HG02678 (cell line): ENCODE measurements around the gene TMEM170A.
A peak's percentile ranks its signal among the peaks of the same experiment; 100 is the strongest.

Experiments
- ATAC-seq: cut with Tn5 transposase; IDR thresholded peaks from one replicate; pipeline ENCODE4 v1.9.1; 2021; ENCODE audit warnings: mild to moderate bottlenecking, moderate library complexity; ENCODE audit not compliant: unreplicated experiment

Gene TMEM170A

DNA sequence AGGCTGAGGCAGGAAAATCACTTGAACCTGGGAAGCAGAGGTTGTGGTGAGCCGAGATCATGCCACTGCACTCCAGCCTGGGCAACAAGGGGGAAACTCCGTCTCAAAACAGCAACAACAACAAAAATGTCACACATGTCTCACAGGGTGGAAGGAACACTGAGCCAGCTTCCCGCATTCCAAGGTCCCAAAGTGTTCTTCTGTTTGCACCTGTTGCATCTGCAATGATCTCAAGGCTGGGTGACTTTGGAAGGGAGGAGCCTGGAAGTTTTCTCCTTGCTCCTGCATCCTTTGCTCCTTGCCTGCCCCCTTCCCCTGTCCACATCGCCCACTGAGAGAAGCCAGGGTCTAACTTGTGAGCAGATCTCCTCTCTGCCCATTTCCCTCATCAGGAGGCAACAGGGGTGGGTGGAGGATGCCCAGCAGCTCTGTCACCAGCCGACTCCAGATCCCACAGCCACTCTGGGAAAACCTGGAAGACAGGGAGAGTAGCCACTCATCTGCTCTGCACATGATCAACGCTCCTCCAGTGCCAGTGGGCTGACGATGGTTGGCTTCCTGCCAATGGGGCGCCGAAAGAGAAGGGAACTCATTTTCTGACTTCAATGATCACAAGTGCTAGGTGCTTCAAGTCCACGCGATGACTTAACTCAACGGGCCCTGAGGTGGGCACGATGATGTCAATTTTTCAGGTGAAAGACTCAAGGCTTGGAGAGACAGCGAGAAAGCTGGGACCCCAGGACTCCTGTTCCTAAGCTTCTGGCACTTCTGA lies 18.1 kb upstream of the TMEM170A start:
- no peak for ATAC-seq

DNA sequence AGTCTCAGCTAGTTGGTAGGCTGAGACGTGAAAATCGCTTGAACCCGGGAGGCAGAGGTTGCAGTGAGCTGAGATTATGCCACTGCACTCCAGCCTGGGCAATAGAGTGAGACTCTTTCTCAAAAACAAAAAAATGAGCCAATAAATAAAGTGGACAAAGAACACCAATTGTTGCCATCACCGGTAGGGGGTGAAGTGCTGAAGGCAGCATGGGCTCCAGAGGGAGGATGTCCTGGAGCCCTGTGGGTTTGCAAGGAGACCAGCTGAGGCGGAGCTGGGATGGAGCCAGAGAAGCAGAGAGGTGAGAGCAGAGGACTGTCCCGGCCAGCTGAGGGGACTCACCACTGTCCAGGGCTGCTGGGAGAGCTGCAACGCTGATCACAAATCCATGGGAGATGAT lies 17.0 kb upstream of the TMEM170A start:
- ATAC-seq, result no peak

DNA sequence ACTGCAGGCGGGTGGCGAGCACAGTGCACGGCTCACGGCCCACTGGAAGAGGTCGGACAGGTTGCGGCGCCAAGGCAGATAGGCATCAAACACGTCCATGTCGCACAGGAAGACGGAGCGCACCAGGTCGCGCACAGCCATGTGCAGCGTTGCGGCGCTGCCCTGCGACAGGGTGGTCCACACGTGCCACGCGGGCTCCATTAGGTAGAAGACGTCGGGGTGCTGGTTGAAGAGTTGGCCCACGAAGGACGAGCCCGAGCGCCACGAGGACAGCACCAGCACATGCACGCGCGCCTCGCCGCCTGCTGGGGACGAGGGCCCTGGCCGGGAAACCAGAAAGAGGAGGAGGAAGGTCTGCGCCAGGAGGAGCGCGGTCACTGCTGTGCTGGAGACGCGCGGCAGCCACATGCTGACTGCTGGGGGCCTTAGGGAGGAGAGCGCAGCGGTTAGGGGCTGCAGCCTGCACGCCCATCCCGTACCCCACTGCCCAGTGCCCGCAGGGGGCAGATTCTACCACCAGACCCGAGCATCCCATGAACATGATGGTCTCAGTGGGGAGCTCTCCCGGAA lies 15.0 kb upstream of the TMEM170A start:
- ATAC-seq, result no peak

DNA sequence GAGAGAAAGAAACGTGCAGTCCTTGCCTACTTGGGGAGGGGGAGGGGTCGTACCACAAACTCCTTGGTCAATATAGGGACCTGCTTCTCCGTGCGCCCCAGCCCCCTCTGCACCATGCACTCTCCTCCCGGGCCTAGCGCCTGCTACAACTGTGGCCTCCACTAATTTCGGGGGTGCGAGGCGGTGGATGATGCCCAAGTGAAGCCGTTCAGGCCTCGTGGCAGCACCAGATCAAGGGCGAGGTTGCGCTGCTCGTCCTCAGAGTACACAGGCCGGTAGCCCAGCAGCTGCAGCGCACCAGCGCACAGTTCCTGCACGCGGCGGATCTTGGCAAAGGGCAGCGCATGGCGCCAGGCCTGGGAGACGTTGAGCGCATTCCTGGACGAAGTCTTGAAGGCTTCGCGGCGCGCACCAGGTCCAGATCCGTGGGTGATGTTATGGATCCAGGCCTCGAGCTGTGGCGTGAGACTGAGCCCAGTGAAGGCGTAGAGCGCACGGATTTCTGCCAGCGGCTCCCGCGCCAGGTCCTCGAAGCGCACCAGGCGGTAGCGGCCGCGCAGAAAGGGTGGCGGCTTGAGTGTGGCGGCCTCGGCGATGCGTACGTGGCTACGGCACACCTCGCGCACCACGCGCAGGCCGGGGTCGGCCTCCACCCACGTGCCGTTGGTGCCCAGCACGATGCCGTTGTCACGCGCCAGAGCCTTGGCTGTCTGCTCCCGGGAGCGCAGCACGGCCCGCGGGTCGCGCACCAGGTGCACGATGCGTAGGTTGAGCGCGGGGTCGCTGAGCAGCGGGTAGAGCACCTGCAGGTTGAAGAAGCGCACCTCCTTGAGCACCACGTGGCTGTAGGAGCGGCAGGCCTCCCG lies 14.2 kb upstream of the TMEM170A start:
- no peak for ATAC-seq

DNA sequence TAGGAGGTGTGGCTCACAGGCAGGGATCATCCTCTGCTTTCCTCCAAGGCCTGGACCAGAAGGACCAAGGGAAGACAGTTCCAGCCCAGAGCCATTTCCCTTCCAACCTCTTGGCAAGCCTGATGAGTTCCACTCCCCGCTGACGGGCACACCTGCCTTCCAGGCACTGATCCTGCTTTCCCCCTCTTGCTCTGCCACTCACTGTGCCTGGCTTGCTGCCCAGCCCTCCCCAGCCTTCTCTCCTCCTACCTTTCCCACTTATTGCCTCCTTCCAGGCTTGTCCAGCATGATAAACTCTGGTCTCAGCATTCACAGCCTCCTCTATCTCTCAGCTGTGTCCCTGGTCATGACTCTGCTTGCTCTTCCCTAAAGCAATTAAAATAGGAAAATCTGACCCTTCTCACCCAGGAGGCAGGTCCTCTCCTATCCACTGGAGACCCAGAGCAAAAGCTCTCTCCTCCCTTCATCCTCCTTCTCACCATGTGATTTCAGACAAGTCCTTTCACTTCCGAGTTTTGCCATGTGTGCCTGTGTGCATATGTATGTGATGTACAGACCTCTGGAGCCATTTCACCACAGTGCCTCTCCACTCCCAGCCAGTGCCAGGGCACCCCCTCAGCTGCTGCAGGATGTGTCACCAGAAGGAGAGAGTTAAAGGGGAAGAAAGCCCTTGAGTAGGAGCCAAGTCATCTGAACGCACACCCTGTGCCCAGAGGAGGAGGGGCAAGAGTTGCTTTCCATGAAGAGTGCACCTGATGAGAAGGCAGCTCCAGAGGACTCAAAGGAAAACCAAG lies 13.4 kb upstream of the TMEM170A start:
- no peak for ATAC-seq

DNA sequence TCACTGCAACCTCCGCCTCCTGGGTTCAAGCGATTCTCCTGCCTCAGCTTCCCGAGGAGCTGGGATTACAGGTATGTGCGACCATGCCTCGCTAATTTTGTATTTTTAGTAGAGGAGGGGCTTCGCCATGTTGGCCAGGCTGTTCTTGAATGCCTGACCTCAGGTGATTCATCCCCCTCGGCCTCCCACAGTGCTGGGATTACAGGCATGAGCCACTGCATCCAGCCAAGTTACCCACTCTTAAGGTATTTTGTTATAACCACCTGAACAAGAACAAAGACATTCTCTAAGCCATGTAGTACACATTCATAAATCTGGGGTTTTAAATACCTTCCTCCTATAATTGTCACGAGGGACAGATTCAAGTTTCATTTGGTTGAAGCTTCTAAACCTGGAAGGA lies 12.3 kb upstream of the TMEM170A start:
- no peak for ATAC-seq

DNA sequence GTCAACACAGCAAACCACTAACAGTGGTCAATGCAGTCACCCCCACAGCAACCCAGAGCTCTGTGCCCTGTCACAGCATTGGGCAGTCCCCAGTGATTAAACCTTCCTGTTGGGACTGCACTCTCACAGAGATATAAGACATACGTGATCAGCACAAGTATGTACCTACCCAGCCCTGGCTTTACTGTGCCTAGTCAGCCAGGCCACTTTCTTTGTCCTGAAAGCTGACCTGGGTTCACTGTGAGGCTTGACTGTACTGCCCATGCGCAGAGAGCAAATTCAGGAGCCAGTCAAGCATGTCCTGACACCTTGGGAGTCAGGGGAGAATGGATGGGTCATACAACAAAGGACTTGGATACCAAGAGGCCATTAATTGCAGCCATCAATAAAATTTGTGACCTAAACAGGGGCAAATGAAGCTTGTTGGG lies 10.9 kb upstream of the TMEM170A start:
- ATAC-seq, result no peak

DNA sequence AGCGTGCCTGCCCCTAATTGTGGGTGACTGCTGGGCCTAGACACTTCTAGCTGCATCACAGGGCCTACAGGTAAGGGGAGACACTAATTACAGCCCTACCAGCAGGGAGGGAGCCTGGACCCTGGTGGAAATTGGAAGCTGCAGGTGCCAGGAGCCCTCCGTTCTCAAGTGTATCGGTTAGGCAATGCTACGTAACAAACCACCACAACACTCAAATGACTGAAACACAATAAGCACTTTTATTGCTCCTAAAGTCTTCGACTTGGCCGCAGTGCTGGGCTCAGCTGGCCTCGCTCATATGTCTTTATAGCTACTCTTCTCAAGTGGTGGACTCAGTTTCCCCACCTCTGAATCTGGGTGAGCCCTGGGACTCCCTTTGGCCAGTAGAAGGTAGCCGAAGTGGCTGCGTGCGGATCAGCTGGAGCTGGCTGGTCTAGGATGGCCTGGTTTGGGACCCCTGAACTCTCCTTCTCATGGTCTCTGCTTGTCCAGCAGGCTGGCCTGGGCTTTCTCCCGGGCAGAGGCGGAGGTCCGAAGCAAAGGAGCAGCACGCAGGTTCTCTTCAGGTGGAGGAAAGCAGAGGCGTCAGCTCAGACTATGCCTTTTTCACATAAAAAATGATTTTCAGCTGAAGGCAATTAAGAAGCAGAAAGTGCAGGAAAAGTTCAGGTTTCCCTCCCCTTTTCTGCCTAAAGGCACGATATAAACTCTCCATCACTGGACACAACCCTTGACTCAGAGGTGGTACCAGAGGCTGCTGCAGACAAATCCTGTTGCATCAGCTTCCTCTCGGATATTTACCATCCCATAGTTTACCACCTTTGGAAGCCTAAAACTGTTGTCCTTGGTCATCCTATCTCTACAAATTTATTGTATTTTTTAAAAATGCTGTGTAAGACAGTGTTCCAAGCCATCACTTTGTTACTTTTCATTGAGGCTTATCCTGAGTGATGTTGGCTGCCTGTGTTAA lies 8.7 kb upstream of the TMEM170A start:
- ATAC-seq, result no peak

DNA sequence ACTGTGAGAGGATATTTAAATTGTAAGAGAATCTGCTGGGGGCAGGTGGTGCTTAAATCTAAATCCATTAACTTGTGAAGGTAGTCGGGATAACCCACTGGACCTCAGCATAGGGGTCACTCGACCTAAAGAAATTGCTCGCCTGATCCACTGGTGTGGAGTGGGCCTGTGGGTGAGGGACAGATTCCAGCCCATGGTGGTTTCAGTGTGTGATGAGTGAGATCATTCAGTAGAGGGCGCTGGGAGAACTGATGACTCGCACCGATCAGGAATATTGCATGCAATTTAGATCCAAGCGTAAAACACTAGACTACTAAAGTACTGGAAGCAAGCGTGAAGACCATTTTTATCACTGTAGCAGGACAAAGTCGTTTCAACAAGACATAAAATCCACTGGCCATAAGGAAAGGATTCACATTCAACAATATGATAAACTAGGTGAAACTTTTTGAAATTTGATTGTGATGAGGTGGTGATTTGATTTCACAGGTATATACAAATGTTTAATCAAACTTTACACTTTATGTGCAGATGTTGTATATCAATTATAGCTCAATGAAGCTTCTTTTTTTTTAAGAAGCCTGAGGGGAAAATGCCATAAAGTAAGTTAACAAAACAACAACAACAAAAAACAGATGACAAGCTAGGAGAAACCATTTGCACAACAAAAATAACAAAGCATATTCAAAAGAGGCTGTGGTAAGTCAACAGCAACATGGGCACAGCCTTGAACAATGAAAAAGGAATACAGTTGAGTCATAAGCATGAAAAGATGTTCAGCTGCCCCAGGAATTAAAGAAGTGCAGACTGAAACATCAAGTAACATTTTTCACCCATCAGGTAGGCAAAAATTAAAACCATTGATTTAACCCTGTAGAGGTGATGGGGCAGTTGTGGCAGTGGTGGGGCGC lies 7.5 kb upstream of the TMEM170A start:
- ATAC-seq, result peak; percentile 79

DNA sequence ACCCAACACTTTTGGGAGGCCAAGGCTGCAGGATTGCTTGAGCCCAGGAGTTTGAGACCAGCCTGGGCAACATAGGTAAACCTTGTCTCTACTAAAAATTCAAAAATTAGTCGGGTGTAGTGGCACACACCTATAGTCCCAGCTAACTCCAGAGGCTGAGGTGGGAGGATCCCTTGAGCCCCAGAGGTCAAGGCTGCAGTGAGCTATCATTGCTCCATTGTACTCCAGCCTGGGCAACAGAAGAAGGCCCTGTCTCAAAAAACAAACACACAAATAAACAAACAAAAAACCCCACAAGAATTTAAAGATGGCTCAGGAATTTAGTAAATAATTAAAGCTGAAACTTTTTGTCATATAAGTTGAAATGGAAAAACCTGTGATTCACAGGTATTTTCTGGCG lies 2.3 kb upstream of the TMEM170A start:
- no peak for ATAC-seq

DNA sequence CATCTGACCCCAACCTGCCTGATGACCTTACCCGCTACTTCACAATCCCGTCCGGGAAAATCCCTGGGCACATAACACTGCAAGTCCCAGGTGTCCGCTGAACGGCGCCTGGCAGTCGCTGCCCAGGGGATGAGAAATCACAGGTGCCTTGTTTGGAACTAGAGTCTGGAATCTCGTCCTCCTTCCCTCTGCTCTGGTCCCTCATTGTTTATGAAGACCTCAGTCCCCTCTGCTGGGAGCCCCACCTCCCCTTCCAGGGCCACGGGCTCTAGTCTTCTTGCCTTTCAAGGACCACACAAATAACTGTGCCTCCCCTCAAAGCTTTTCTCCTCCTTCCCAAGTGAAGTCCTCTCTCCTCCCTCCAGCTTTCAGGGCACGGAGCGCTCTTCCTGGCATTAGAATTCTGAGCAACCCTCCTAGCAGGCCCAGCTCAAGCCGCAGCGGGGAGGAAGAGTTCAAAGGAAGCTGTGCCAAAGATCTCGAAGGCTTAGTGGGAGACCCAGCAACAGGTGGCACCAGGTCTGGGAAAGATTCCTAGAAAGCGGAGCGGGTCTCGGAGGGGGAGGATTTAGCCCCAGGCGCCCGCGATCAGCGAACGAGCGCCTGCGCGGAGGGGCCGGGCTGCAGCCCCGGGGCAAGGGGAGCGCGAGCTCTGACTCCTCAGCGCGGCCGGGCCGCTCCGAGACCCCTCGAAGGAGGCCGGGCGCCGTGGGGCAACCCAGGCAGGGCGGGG lies 934 bp downstream of the TMEM170A start:
- ATAC-seq, result peak; percentile 16

DNA sequence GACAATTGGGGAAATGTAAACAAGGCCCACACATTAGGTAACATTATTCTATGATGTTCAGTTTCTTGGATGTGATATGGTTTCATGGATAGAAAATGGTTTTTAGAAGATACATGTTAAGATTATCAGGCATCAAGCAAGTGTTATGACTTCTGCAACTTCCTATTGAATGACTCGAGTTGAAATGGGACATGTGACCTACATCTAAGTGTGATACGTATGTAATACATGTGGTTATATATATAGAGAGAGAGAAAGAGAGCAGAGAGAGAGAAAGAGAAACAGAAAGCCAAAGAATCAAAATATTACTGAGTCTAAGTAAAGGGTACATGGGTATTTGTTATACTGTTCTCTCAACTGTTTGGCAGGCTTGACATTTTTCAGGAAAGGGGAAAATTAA lies 1.7 kb downstream of the TMEM170A start:
- no peak for ATAC-seq

DNA sequence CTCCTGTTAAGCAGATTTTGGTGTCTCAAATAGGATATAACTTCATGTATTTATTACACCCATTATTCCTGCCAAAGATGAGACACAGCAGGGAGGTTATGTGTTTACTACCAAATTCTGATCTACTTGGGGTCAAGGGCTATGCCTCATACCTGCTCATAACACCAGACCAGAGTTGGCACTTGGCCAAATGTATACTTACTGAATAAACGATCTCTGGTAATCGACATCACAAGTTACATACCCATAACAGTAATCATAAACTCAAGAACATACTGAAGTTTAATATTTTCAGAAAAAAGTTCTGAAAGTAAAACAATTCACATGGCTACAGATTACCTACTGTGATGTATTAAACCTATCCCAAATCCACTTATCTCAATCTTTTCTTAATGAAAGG lies 2.9 kb downstream of the TMEM170A start:
- ATAC-seq, result no peak

DNA sequence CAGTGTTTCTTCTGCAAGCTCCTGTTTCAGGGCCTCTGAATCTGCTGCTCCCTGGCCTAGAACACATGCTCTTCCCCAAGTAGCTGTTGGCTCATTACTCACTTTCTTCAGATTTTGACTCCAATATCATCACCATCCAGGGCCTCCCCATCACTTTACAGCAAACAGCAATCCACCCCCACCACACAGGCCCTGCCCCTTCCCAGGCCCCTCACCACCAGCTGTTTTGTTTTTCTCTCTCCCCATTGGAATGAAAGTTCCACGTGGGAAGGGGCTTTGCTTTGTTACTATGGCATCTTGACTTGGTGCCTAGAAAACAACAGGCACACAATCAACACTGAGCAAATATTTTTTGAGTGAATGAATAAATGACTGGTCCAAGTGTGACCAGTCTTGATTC lies 4.0 kb downstream of the TMEM170A start:
- ATAC-seq, result no peak

DNA sequence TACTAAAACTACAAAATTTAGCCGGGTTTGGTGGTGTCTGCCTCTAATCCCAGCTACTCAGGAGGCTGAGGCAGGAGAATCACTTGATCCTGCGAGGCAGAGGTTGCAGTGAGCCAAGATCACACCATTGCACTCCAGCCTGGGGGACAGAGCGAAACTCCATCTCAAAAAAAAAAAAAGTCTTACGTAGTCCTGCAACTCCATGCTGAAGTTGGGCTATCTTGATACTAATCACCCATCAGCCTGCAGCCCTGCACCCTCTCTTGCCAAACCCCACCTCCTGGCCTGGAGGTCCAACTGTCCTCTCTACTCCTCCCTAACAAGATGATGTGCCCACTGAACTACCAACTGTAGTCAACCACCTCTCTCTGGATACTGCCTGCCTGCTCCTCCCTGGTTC lies 4.8 kb downstream of the TMEM170A start:
- ATAC-seq, result no peak

DNA sequence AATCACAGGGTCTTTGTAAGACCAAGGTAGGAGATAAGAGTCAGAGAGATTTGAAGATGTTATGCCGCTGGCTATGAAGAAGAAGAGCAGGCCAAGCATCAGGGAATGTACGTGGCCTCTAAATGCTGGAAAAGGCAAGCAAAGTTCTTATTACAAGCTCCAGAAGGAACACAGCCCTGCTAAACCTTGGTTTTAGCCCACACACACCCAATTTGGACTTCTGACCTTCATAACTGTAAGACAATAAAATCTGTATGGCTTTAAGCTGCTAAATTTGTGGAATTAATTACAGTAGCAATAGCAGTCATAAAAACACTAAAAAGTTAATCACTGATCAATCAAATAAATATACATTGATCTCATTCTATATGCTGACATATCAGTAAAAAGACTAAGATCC lies 6.0 kb downstream of the TMEM170A start:
- no peak for ATAC-seq

DNA sequence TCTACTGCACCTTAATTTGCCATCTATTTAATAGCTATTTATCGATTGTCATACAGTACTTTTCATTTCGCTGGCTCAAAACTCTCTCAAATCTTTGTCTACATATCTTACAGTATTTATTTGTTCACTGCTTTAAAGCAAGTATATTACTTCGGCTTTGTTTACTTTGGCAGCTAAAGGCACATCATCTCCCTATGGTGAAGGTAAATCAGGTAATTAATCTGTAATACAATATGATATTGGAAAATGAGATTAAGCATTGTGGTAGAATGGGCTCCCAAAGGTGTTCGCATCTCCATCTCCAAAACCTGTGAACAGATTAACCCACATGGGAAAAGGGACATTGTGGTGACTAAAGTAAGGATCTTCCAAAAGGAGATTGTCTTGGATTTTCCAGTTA lies 6.5 kb downstream of the TMEM170A start:
- no peak for ATAC-seq

DNA sequence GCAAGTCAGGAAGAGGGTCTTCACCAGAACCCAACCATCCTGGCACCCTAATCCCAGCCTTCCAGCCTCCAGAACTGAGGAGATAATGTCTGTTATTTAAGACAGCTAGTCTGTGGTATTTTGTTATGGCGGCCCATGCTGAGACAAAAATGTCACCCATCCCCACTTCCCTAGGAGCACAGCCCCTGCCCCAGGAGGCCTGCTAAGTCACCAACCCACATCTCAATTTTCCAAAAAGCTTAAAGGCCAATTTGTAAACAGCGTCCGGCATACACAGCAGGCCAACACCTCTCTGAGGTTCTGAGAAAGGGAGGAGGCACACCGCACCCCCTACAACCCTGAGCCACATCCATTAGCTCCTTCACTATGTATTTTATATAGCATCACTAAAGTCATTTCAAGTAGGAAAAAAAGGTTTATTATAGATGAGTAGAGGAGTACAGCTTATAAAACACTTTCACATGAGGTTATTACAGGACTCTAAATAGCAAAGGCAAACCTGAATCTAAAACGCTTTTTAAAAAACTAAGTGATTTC lies 6.9 kb downstream of the TMEM170A start:
- ATAC-seq, result no peak
